Neuron (in vitro differentiated cells): ENCODE measurements around the gene HSD11B1.

Source experiments
- H2AFZ ChIP-seq: one replicate; pipeline ENCODE4 v1.6.1; 2013; ENCODE audit warnings: low read depth, mild to moderate bottlenecking, inconsistent platforms, low read length, moderate library complexity
- H3K27me3 ChIP-seq: one replicate; pipeline ENCODE4 v1.6.1; 2013; ENCODE audit warnings: low read length; ENCODE audit not compliant: insufficient read depth
- H3K36me3 ChIP-seq: one replicate; pipeline ENCODE4 v1.6.1; 2013; ENCODE audit warnings: low read length; ENCODE audit not compliant: insufficient read depth
- H3K4me1 ChIP-seq: one replicate; pipeline ENCODE4 v1.6.1; 2013; ENCODE audit warnings: low read length; ENCODE audit not compliant: insufficient read depth
- H3K4me3 ChIP-seq: 2 replicates; pipeline ENCODE4 v1.5.1; 2013; ENCODE audit warnings: mild to moderate bottlenecking, low read length, moderate library complexity
- H3K9me3 ChIP-seq: one replicate; pipeline ENCODE4 v1.6.1; 2013; ENCODE audit warnings: low read length

The HSD11B1 gene

GRCh38 chr1:209723265-209723664 is 18.6 kb downstream of the HSD11B1 start:
- Histone ChIP-seq H3K36me3 (no peaks in the 10 kb centered on the region), H2AFZ (no peak overlapping the region), H3K27me3 (peaks cover 3% of the 10 kb centered on the region), H3K9me3 (no peaks in the 10 kb centered on the region), H3K4me1 (no peaks in the 10 kb centered on the region), H3K4me3 (no peak overlapping the region)

- no peak overlapping the region for H2AFZ ChIP-seq
- H3K9me3 ChIP-seq = no peaks in the 10 kb centered on the region
- H3K36me3 ChIP-seq = no peaks in the 10 kb centered on the region
- peaks cover 3% of the 10 kb centered on the region for H3K27me3 ChIP-seq
- H3K4me3 ChIP-seq = no peak overlapping the region
- no peaks in the 10 kb centered on the region for H3K4me1 ChIP-seq
Observed at GRCh38 chr1:209723756-209724693, 19.4 kb downstream of the HSD11B1 start.

GRCh38 chr1:209727286-209727685 is 22.6 kb downstream of the HSD11B1 start:
- no peaks in the 10 kb centered on the region for H3K9me3 ChIP-seq
- no peaks in the 10 kb centered on the region for H3K27me3 ChIP-seq
- H2AFZ ChIP-seq = no peak overlapping the region
- H3K36me3 ChIP-seq = no peaks in the 10 kb centered on the region
- no peaks in the 10 kb centered on the region for H3K4me1 ChIP-seq
- H3K4me3 ChIP-seq = no peak overlapping the region

- Histone ChIP-seq H3K4me1 (no peaks in the 10 kb centered on the region), H3K4me3 (no peak overlapping the region), H3K36me3 (no peaks in the 10 kb centered on the region), H2AFZ (no peak overlapping the region), H3K9me3 (no peaks in the 10 kb centered on the region), H3K27me3 (no peaks in the 10 kb centered on the region)
Observed at GRCh38 chr1:209727785-209728184, 23.1 kb downstream of the HSD11B1 start.

- H3K9me3 ChIP-seq = no peaks in the 10 kb centered on the region
- no peak overlapping the region for H2AFZ ChIP-seq
- no peak overlapping the region for H3K4me3 ChIP-seq
- no peaks in the 10 kb centered on the region for H3K27me3 ChIP-seq
- no peaks in the 10 kb centered on the region for H3K36me3 ChIP-seq
- no peaks in the 10 kb centered on the region for H3K4me1 ChIP-seq
Observed at GRCh38 chr1:209728466-209728865, 23.8 kb downstream of the HSD11B1 start.

- Histone ChIP-seq H3K4me1 (no peaks in the 10 kb centered on the region), H2AFZ (no peak overlapping the region), H3K36me3 (no peaks in the 10 kb centered on the region), H3K4me3 (no peak overlapping the region), H3K27me3 (no peaks in the 10 kb centered on the region), H3K9me3 (no peaks in the 10 kb centered on the region)
Observed at GRCh38 chr1:209729436-209729835, 24.8 kb downstream of the HSD11B1 start.

GRCh38 chr1:209732725-209733124 is 28.1 kb downstream of the HSD11B1 start:
- Histone ChIP-seq H3K36me3 (no peaks in the 10 kb centered on the region), H3K4me3 (no peak overlapping the region), H2AFZ (no peak overlapping the region), H3K27me3 (no peaks in the 10 kb centered on the region), H3K9me3 (no peaks in the 10 kb centered on the region), H3K4me1 (no peaks in the 10 kb centered on the region)

- Histone ChIP-seq H2AFZ (no peak overlapping the region), H3K27me3 (no peaks in the 10 kb centered on the region), H3K9me3 (no peaks in the 10 kb centered on the region), H3K36me3 (no peaks in the 10 kb centered on the region), H3K4me1 (no peaks in the 10 kb centered on the region), H3K4me3 (no peak overlapping the region)
Observed at GRCh38 chr1:209733409-209734192, 29.0 kb downstream of the HSD11B1 start.

GRCh38 chr1:209736490-209737117 is 32.0 kb downstream of the HSD11B1 start:
- Histone ChIP-seq H2AFZ (no peak overlapping the region), H3K27me3 (peaks cover 3% of the 10 kb centered on the region), H3K9me3 (no peaks in the 10 kb centered on the region), H3K4me1 (no peaks in the 10 kb centered on the region), H3K4me3 (no peak overlapping the region), H3K36me3 (no peaks in the 10 kb centered on the region)

- peaks cover 3% of the 10 kb centered on the region for H3K27me3 ChIP-seq
- no peaks in the 10 kb centered on the region for H3K4me1 ChIP-seq
- H3K4me3 ChIP-seq = no peak overlapping the region
- no peak overlapping the region for H2AFZ ChIP-seq
- no peaks in the 10 kb centered on the region for H3K9me3 ChIP-seq
- H3K36me3 ChIP-seq = no peaks in the 10 kb centered on the region
Observed at GRCh38 chr1:209737118-209737505, 32.5 kb downstream of the HSD11B1 start.

- Histone ChIP-seq H3K4me1 (no peaks in the 10 kb centered on the region), H3K27me3 (peaks cover 3% of the 10 kb centered on the region), H2AFZ (no peak overlapping the region), H3K4me3 (no peak overlapping the region), H3K36me3 (no peaks in the 10 kb centered on the region), H3K9me3 (no peaks in the 10 kb centered on the region)
Observed at GRCh38 chr1:209738270-209738669, 33.6 kb downstream of the HSD11B1 start.

- no peaks in the 10 kb centered on the region for H3K4me1 ChIP-seq
- H3K4me3 ChIP-seq = no peak overlapping the region
- no peak overlapping the region for H2AFZ ChIP-seq
- no peaks in the 10 kb centered on the region for H3K36me3 ChIP-seq
- H3K9me3 ChIP-seq = no peaks in the 10 kb centered on the region
- H3K27me3 ChIP-seq = peaks cover 3% of the 10 kb centered on the region
Observed at GRCh38 chr1:209741193-209741592, 36.5 kb downstream of the HSD11B1 start.

- H3K4me3 ChIP-seq = no peak overlapping the region
- no peak overlapping the region for H2AFZ ChIP-seq
- no peaks in the 10 kb centered on the region for H3K36me3 ChIP-seq
- H3K9me3 ChIP-seq = no peaks in the 10 kb centered on the region
- H3K27me3 ChIP-seq = peaks cover 3% of the 10 kb centered on the region
- no peaks in the 10 kb centered on the region for H3K4me1 ChIP-seq
Observed at GRCh38 chr1:209741889-209742288, 37.2 kb downstream of the HSD11B1 start.
